ENCODE results near the gene RNASEH2A. TPM values are rescaled to one million over a fixed set of nuclear protein-coding genes. Genes with fewer than 3 reads are reported as not detected.
A peak's percentile ranks its signal among the peaks of the same experiment; 100 is the strongest.

The RNASEH2A gene
- total RNA-seq, 2 experiments from 2014 or later, result 34.8 to 38.4 TPM

GRCh38 chr19:12789904-12790619 is 16.3 kb upstream of the RNASEH2A start:
- CTCF ChIA-PET, result interaction anchor here (1.3 to 13.9 kb wide), 6 partner anchors 8 to 56 kb away, joined by 3 to 419 read pairs (median 42); partner anchors contain the start of gene HOOK2
- peak overlapping the region; percentile 93 for H3K4me3 Mint-ChIP-seq
- peaks cover 16% of the 10 kb centered on the region for H3K36me3 Mint-ChIP-seq (ENCODE audit: low read depth)
- peak; percentile 98 for DNase-seq
- H3K27me3 Mint-ChIP-seq, result no peaks in the 10 kb centered on the region
- H3K9me3 Mint-ChIP-seq, result no peaks in the 10 kb centered on the region
- H3K27ac Mint-ChIP-seq, result peak overlapping the region; percentile 98
- H3K4me1 Mint-ChIP-seq, result peaks cover 45% of the 10 kb centered on the region
- POLR2A ChIA-PET, result interaction anchor here (1.0 to 14.7 kb wide), 12 partner anchors 12 to 374 kb away, joined by 3 to 574 read pairs (median 15); partner anchors contain the start of genes CALR, GET3, HOOK2 and PRDX2

- DNase-seq, result no peak
- H3K4me1 Mint-ChIP-seq, result peaks cover 49% of the 10 kb centered on the region
- peak overlapping the region; percentile 93 for H3K4me3 Mint-ChIP-seq
- peaks cover 16% of the 10 kb centered on the region for H3K36me3 Mint-ChIP-seq (ENCODE audit: low read depth)
- ChIA-PET CTCF (interaction anchor here (0.7 to 13.9 kb wide), 7 partner anchors 8 to 57 kb away, joined by 3 to 419 read pairs (median 13); partner anchors contain the start of genes HOOK2, RNASEH2A and TRIR), POLR2A (interaction anchor here (1.2 to 14.7 kb wide), 14 partner anchors 11 to 365 kb away, joined by 3 to 574 read pairs (median 12); partner anchors contain the start of genes CALR, DHPS, GET3 and HOOK2)
- H3K27me3 Mint-ChIP-seq, result no peaks in the 10 kb centered on the region
- no peaks in the 10 kb centered on the region for H3K9me3 Mint-ChIP-seq
- H3K27ac Mint-ChIP-seq, result peak overlapping the region; percentile 98
Observed at GRCh38 chr19:12790628-12791344, 15.6 kb upstream of the RNASEH2A start.

DNA sequence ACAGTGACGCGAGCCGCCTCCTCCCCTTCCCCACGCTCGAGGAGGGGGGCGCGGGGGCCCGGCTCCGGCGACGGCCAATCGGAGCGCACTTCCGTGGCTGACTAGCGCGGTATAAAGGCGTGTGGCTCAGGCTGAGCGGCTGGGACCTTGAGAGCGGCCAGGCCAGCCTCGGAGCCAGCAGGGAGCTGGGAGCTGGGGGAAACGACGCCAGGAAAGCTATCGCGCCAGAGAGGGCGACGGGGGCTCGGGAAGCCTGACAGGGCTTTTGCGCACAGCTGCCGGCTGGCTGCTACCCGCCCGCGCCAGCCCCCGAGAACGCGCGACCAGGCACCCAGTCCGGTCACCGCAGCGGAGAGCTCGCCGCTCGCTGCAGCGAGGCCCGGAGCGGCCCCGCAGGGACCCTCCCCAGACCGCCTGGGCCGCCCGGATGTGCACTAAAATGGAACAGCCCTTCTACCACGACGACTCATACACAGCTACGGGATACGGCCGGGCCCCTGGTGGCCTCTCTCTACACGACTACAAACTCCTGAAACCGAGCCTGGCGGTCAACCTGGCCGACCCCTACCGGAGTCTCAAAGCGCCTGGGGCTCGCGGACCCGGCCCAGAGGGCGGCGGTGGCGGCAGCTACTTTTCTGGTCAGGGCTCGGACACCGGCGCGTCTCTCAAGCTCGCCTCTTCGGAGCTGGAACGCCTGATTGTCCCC is 14.9 kb upstream of the RNASEH2A start, which contains the start of gene JUNB:
Gene JUNB, plus strand, starts transcription at position 142 of the 706 bp plus-strand sequence. Its CDS starts 286 bp downstream, at position 428.
- CTCF ChIA-PET, result interaction anchor here (0.7 to 13.9 kb wide), 11 partner anchors 9 to 181 kb away, joined by 3 to 419 read pairs (median 6); partner anchors contain the start of genes HOOK2, RNASEH2A, TRIR and ZNF490
- peak within 1 kb of the TSS; percentile 98 for H3K27ac Mint-ChIP-seq
- no peaks in the 10 kb centered on the region for H3K27me3 Mint-ChIP-seq
- DNase-seq, result peak; percentile 97
- peaks cover 56% of the 10 kb centered on the region for H3K4me1 Mint-ChIP-seq
- POLR2A ChIA-PET, result interaction anchor here (0.6 to 14.7 kb wide), 23 partner anchors 10 to 376 kb away, joined by 3 to 574 read pairs (median 6); partner anchors contain the start of genes CALR, DHPS, GET3 and HOOK2
- H3K9me3 Mint-ChIP-seq, result no peaks in the 10 kb centered on the region
- H3K36me3 Mint-ChIP-seq (ENCODE audit: low read depth), result peaks cover 18% of the 10 kb centered on the region
- H3K4me3 Mint-ChIP-seq, result peak within 1 kb of the TSS; percentile 93

- peaks cover 52% of the 10 kb centered on the region for H3K4me1 Mint-ChIP-seq
- peak; percentile 86 for DNase-seq
- ChIA-PET CTCF (interaction anchor here (0.8 to 13.9 kb wide), 14 partner anchors 10 to 182 kb away, joined by 3 to 419 read pairs (median 6); partner anchors contain the start of genes HOOK2, RNASEH2A, TRIR and ZNF490), POLR2A (interaction anchor here (0.6 to 14.7 kb wide), 29 partner anchors 10 to 1054 kb away, joined by 3 to 574 read pairs (median 5); partner anchors contain the start of genes CALR, DHPS, GET3 and HOOK2)
- no peaks in the 10 kb centered on the region for H3K27me3 Mint-ChIP-seq
- H3K9me3 Mint-ChIP-seq, result no peaks in the 10 kb centered on the region
- H3K36me3 Mint-ChIP-seq (ENCODE audit: low read depth), result peaks cover 20% of the 10 kb centered on the region
- H3K27ac Mint-ChIP-seq, result peak overlapping the region; percentile 98
- peak overlapping the region; percentile 93 for H3K4me3 Mint-ChIP-seq
Observed at GRCh38 chr19:12792051-12792852, 14.1 kb upstream of the RNASEH2A start.

DNA sequence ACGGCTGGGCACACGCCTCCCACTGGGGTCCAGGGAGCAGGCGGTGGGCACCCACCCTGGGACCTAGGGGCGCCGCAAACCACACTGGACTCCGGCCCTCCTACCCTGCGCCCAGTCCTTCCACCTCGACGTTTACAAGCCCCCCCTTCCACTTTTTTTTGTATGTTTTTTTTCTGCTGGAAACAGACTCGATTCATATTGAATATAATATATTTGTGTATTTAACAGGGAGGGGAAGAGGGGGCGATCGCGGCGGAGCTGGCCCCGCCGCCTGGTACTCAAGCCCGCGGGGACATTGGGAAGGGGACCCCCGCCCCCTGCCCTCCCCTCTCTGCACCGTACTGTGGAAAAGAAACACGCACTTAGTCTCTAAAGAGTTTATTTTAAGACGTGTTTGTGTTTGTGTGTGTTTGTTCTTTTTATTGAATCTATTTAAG is 13.5 kb upstream of the RNASEH2A start:
- Mint-ChIP-seq H3K36me3 (ENCODE audit: low read depth) (peaks cover 20% of the 10 kb centered on the region), H3K4me3 (peak overlapping the region; percentile 93), H3K27ac (peak overlapping the region; percentile 98), H3K27me3 (no peaks in the 10 kb centered on the region), H3K9me3 (no peaks in the 10 kb centered on the region), H3K4me1 (peaks cover 50% of the 10 kb centered on the region)
- no peak for DNase-seq
- POLR2A ChIA-PET, result interaction anchor here (0.8 to 14.7 kb wide), 23 partner anchors 9 to 1053 kb away, joined by 3 to 574 read pairs (median 6); partner anchors contain the start of genes CALR, DHPS, FBXW9 and GET3
- CTCF ChIA-PET, result interaction anchor here (0.8 to 13.9 kb wide), 12 partner anchors 10 to 92 kb away, joined by 3 to 419 read pairs (median 6); partner anchors contain the start of genes GET3, HOOK2, RNASEH2A and TRIR

GRCh38 chr19:12793290-12794195 is 12.8 kb upstream of the RNASEH2A start:
- Mint-ChIP-seq H3K9me3 (no peaks in the 10 kb centered on the region), H3K4me3 (peak overlapping the region; percentile 93), H3K27me3 (no peaks in the 10 kb centered on the region), H3K36me3 (ENCODE audit: low read depth) (peaks cover 20% of the 10 kb centered on the region), H3K4me1 (peaks cover 43% of the 10 kb centered on the region), H3K27ac (peak overlapping the region; percentile 98)
- CTCF ChIA-PET, result interaction anchor here (0.8 to 13.9 kb wide), 11 partner anchors 11 to 92 kb away, joined by 3 to 419 read pairs (median 10); partner anchors contain the start of genes GET3, HOOK2 and TRIR
- POLR2A ChIA-PET, result interaction anchor here (0.8 to 14.7 kb wide), 20 partner anchors 8 to 362 kb away, joined by 3 to 574 read pairs (median 6); partner anchors contain the start of genes CALR, DHPS, FBXW9 and GET3
- DNase-seq, result peak; percentile 94

- Mint-ChIP-seq H3K4me3 (peak overlapping the region; percentile 74), H3K27me3 (no peaks in the 10 kb centered on the region), H3K9me3 (no peaks in the 10 kb centered on the region), H3K4me1 (peaks cover 35% of the 10 kb centered on the region), H3K36me3 (ENCODE audit: low read depth) (peaks cover 18% of the 10 kb centered on the region), H3K27ac (peak overlapping the region; percentile 92)
- POLR2A ChIA-PET, result interaction anchor here (0.7 to 14.7 kb wide), 8 partner anchors 10 to 113 kb away, joined by 3 to 574 read pairs (median 6); partner anchors contain the start of genes DHPS, GET3, HOOK2 and TRIR
- no peak for DNase-seq
- CTCF ChIA-PET, result interaction anchor here (0.7 to 13.9 kb wide), 8 partner anchors 12 to 78 kb away, joined by 3 to 419 read pairs (median 21); partner anchors contain the start of gene HOOK2
Observed at GRCh38 chr19:12794196-12794941, 12.0 kb upstream of the RNASEH2A start.

GRCh38 chr19:12794971-12795381 is 11.4 kb upstream of the RNASEH2A start:
- POLR2A ChIA-PET, result interaction anchor here (0.7 to 14.7 kb wide), 13 partner anchors 7 to 113 kb away, joined by 3 to 574 read pairs (median 7); partner anchors contain the start of genes DHPS, GET3, HOOK2 and RNASEH2A
- CTCF ChIA-PET, result interaction anchor here (0.7 to 13.9 kb wide), 9 partner anchors 13 to 184 kb away, joined by 3 to 419 read pairs (median 5); partner anchors contain the start of genes HOOK2, ZNF490 and ZNF791
- Mint-ChIP-seq H3K4me3 (peak overlapping the region; percentile 74), H3K4me1 (peaks cover 39% of the 10 kb centered on the region), H3K27me3 (no peaks in the 10 kb centered on the region), H3K36me3 (ENCODE audit: low read depth) (peaks cover 23% of the 10 kb centered on the region), H3K9me3 (no peaks in the 10 kb centered on the region), H3K27ac (peak overlapping the region; percentile 92)
- DNase-seq, result no peak

DNA sequence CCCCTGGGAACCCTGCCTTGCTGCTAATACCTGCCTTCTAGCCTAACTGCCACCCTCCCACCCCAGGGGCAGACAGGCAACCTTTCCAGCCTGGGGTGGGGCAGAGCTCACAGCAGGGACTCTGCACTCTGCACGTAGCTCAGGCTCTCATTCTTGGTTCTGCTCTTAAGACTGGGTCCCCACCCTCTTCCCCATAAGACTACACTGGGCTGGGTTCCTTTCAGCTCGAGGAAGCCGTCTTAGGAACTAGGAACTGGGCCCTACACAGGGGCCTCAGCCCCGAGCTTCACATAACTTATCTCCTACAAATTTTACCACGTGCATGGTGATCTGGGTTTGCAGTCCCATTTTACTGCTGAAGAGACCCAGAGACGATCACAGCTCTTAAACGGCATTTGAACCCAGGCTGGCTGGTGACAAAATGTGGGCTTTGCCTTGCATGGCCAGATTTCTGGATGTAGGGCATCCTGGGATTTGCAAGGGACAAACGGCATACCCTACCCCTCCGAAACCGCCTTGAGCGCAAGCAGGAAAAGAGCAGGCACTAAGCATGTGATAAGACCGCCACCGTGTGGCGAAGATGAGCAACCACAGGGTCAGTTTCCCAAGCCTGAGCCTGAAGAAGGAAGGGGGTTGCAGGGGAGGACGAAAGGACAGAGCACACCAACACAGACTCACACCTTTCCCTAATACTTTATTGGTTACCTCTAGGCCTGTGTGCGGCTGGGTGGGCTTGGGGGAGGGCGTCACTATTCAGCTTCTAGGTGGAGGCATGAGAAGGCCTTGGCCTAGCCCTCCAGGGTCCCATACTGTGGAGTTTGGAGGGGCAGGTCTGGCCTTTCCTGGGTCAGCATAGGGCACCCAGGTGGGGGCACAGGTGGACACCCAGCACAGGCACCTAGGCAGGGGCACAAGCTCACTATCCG is 10.0 kb upstream of the RNASEH2A start:
- Mint-ChIP-seq H3K27ac (peak overlapping the region; percentile 84), H3K36me3 (ENCODE audit: low read depth) (peaks cover 36% of the 10 kb centered on the region), H3K4me1 (peaks cover 41% of the 10 kb centered on the region), H3K27me3 (no peaks in the 10 kb centered on the region), H3K4me3 (peak overlapping the region; percentile 64), H3K9me3 (no peaks in the 10 kb centered on the region)
- ChIA-PET CTCF (interaction anchor here (0.6 to 13.9 kb wide), 23 partner anchors 9 to 186 kb away, joined by 3 to 419 read pairs (median 5); partner anchors contain the start of genes HOOK2, RNASEH2A, TNPO2 and TRIR), POLR2A (interaction anchor here (0.9 to 14.7 kb wide), 14 partner anchors 9 to 98 kb away, joined by 3 to 574 read pairs (median 4); partner anchors contain the start of genes GET3, HOOK2, RNASEH2A and TRIR)
- DNase-seq, result peak; percentile 81
